Peyer's patch (tissue), 4 donors: ENCODE data around the gene CELF4. TPM values are rescaled to one million over a fixed set of nuclear protein-coding genes. Genes with fewer than 3 reads are reported as not detected.

Experiments
- DNase-seq, 3 donors: peaks; one replicate each; pipeline ENCODE4 v3.0.0-alpha.2; 2017 to 2019
- H3K27ac ChIP-seq, 4 donors: fragments of 200-600 bp; sonication (generic); one replicate each; pipeline ENCODE4 v1.5.1; 2016 to 2019
- H3K27me3 ChIP-seq, 2 donors: fragments of 200-600 bp; sonication (generic); one replicate each; pipeline ENCODE4 v1.5.1; 2019
- H3K36me3 ChIP-seq, 3 donors: fragments of 200-600 bp; sonication (generic); one replicate each; pipeline ENCODE4 v1.5.1; 2016 to 2019
- H3K4me1 ChIP-seq, 4 donors: fragments of 200-600 bp; sonication (generic); one replicate each; pipeline ENCODE4 v1.5.1; 2016 to 2019
- H3K4me3 ChIP-seq, 4 donors: fragments of 200-600 bp; sonication (generic); 1 replicate in 3 of 4; 2 replicates in 1 of 4; pipeline ENCODE4 v1.5.1; 2016 to 2019; ENCODE audit warnings: mild to moderate bottlenecking in 1 of 4
- H3K9me3 ChIP-seq, 4 donors: fragments of 200-600 bp; sonication (generic); one replicate each; pipeline ENCODE4 v1.5.1; 2016 to 2019; ENCODE audit warnings: mild to moderate bottlenecking in 1 of 4
- POLR2A ChIP-seq, 2 donors: fragments of 450-650 bp; IDR thresholded peaks; one replicate each; pipeline ENCODE4 v1.5.1; 2017; ENCODE audit warnings: antibody characterized with exemption in 2 of 2, mild to moderate bottlenecking in 2 of 2, moderate library complexity in 2 of 2
- total RNA-seq, 4 donors: library from RNA; depleted of rRNA; stranded (reverse); fragments of >200 nt; gene quantifications; one replicate each; pipeline ENCODE4 v1.1.0, GENCODE V29; 2016
- TF ChIP-seq, protein P1 (sequence below), 6 experiments: fragments of 450-650 bp in 4 of 6; fragments of 200-600 bp in 2 of 6; sonication (generic) in 1 of 6; IDR thresholded peaks; one replicate each; pipeline ENCODE4 v1.5.1; 2017 to 2019; ENCODE audit warnings: antibody characterized with exemption in 6 of 6, mild to moderate bottlenecking in 3 of 6, moderate library complexity in 1 of 6

The CELF4 gene
- total RNA-seq, 4 donors from 2014 or later = 0.35 to 4.8 TPM; not detected in 2

DNA sequence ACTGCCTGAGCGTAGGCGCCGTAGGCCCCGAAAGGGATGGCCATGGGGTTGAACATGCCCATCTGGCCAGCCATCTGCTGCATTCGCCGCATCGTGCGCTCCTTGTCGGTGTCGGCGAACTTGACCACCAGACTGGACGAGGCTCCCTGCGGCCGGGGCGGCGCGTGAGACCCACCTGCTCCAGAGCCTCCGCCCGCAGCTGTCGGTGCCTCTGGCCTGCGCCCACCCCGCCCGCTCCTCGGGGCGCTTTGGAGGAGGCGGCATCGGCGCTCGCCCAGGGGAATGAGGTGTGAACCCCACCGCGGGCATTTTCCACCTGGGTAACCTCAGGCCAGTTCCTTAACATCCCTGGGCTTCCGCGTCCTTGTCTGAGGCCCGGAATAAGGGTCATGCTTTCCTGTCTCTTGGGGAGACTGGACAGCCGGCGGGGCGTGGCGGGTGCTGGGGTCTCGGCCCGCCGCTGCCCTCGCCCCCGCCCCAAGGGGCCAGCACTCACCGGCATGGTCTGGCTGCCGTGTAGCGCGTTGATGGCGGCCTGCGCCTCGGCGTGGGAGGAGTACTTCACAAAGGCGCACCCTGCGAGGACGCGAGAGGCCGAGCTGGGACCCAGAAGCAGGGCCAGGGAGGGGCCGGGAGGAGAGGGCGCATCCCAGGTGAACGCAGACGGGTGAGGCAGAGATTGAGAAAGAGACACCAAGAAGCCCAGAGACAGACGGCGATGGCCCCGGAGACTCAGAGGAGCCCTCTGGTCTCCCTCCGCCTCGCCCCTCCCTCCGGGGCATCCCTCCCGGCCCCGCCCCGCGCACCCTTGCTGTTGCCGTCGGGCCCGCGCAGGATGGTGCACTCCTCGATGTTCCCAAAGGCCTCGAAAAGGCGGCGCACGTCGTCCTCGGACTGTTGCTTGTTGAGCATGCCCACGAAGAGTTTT is 291.0 kb downstream of the CELF4 start:
- no peaks in the 10 kb centered on the region for H3K4me1 ChIP-seq
- no peak overlapping the region for H3K4me3 ChIP-seq
- peaks cover 0 to 3% (median 0%) of the 10 kb centered on the region in 4 donors for H3K9me3 ChIP-seq
- DNase-seq = no peak
- no peaks in the 10 kb centered on the region for H3K36me3 ChIP-seq
- H3K27me3 ChIP-seq = no peaks in the 10 kb centered on the region
- TF ChIP-seq POLR2A (IDR thresholded peaks at IDR 0.05) = no peak
- TF ChIP-seq, protein P1, sequence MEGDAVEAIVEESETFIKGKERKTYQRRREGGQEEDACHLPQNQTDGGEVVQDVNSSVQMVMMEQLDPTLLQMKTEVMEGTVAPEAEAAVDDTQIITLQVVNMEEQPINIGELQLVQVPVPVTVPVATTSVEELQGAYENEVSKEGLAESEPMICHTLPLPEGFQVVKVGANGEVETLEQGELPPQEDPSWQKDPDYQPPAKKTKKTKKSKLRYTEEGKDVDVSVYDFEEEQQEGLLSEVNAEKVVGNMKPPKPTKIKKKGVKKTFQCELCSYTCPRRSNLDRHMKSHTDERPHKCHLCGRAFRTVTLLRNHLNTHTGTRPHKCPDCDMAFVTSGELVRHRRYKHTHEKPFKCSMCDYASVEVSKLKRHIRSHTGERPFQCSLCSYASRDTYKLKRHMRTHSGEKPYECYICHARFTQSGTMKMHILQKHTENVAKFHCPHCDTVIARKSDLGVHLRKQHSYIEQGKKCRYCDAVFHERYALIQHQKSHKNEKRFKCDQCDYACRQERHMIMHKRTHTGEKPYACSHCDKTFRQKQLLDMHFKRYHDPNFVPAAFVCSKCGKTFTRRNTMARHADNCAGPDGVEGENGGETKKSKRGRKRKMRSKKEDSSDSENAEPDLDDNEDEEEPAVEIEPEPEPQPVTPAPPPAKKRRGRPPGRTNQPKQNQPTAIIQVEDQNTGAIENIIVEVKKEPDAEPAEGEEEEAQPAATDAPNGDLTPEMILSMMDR (IDR thresholded peaks at IDR 0.05) = no peak
- H3K27ac ChIP-seq = no peak overlapping the region

DNA sequence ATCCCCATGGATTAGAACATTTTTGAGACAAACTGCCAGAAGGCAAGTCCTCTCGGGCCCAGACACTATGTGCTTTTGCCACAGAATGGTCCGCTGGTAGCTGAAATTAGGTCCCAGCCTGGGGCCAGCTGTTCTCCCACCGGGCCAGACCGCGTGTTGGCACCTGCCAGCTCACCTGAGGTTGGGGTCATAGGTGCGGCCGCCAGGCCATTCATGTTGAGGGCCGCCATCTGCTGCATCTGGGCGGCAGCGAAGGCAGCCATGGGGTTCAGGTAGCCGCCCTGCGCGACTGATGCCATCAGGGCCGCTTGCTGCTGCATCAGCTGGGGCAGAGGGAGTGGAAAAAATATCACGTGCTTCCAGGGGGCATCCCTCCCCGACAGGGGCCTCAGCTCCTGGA is 292.8 kb downstream of the CELF4 start:
- no peak for DNase-seq
- Histone ChIP-seq H3K36me3 (no peaks in the 10 kb centered on the region), H3K4me1 (no peaks in the 10 kb centered on the region), H3K9me3 (peaks cover 0 to 3% (median 0%) of the 10 kb centered on the region in 4 donors), H3K27ac (no peak overlapping the region), H3K4me3 (no peak overlapping the region), H3K27me3 (no peaks in the 10 kb centered on the region)
- TF ChIP-seq POLR2A (IDR thresholded peaks at IDR 0.05) = no peak
- TF ChIP-seq, protein P1 (IDR thresholded peaks at IDR 0.05) = no peak

DNA sequence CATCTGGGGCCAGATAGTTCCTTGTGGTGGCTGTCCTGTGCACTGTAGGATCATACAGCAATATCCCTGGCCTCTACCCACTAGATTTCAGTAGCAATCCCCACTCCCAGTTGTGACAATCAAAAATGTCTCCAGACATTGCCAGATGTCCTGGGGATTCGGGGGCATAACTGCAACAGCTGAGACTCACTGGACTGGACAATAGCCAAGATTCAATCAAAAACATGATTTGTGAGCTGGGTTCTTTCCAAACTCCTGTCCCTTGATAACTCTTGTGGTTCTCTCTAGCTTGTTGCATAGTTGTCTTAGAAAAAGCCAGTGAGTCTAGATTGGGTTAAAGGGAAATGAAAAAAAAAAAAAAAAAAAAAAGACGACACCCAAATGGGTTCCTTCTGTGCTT is 293.4 kb downstream of the CELF4 start:
- Histone ChIP-seq H3K36me3 (no peaks in the 10 kb centered on the region), H3K4me1 (no peaks in the 10 kb centered on the region), H3K27me3 (no peaks in the 10 kb centered on the region), H3K27ac (no peak overlapping the region), H3K4me3 (no peak overlapping the region), H3K9me3 (peaks cover 0 to 3% (median 0%) of the 10 kb centered on the region in 4 donors)
- DNase-seq = no peak
- TF ChIP-seq POLR2A (IDR thresholded peaks at IDR 0.05) = no peak
- TF ChIP-seq, protein P1 (IDR thresholded peaks at IDR 0.05) = no peak

DNA sequence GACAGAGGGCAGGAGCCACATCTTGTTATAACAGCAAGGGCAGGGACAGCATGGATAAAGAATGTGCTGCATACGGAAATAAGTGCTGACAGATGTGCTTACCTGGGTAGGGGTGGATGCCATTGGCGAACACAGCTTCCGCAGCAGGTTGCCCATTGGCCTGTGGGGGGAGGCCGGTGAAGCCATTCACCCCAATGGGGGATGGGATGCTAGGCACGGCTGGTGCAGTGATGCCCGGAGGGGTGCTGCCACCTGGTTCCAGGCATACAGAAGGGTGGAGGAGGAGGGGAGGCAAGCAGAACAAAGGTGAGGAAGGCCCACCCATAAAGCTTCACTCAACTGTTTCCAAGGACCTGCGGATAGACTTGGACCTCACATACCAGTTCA is 294.9 kb downstream of the CELF4 start:
- H3K36me3 ChIP-seq = no peaks in the 10 kb centered on the region
- no peaks in the 10 kb centered on the region for H3K27me3 ChIP-seq
- H3K27ac ChIP-seq = no peak overlapping the region
- no peak for DNase-seq
- H3K4me1 ChIP-seq = no peaks in the 10 kb centered on the region
- H3K4me3 ChIP-seq = no peak overlapping the region
- H3K9me3 ChIP-seq = peaks cover 0 to 3% (median 0%) of the 10 kb centered on the region in 4 donors
- TF ChIP-seq POLR2A (IDR thresholded peaks at IDR 0.05) = no peak
- TF ChIP-seq, protein P1 (IDR thresholded peaks at IDR 0.05) = no peak

DNA sequence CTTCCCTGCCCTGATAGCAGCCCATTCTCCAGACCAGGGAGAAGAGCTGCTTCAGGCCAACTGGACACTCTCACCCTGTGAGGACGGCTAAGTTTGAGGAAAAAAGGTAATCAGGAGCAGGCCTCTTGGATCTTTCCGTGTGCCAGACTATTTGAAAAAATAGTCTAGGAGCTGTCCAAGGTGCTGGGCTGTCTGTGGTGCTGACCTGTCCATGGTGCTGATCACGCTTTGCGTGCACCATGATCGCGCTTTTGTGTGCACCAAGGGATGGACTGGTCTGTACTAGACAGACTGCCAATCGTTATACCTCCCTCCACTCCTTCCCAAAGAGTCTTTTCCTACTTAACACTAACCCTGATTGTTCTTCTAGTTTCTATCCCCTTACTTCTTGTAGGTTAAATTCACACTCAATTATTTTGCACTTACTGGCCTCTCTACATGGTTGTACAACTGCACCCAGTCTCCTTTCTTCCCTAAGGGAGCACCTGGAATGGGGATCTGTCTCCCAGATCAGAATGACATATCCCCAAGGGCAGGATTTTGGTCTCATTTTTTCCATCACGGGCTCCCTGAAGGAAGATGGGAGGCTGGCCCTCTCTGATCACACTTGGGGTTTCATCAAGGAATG is 295.4 kb downstream of the CELF4 start:
- no peaks in the 10 kb centered on the region for H3K27me3 ChIP-seq

More for the DNA sequence above, 295.4 kb downstream of the CELF4 start:
- Histone ChIP-seq H3K27ac (no peak overlapping the region), H3K9me3 (peaks cover 0 to 3% (median 0%) of the 10 kb centered on the region in 4 donors), H3K36me3 (no peaks in the 10 kb centered on the region), H3K4me3 (no peak overlapping the region), H3K4me1 (no peaks in the 10 kb centered on the region)
- TF ChIP-seq, protein P1 (IDR thresholded peaks at IDR 0.05) = no peak
- DNase-seq = no peak
